ENCODE measurements around the gene RABL2A.
"Not testable (repeated sequence)": the region's sequence is repeated elsewhere in the genome, so short reads cannot be mapped to it uniquely, and the experiment has no call there.

The RABL2A gene

DNA sequence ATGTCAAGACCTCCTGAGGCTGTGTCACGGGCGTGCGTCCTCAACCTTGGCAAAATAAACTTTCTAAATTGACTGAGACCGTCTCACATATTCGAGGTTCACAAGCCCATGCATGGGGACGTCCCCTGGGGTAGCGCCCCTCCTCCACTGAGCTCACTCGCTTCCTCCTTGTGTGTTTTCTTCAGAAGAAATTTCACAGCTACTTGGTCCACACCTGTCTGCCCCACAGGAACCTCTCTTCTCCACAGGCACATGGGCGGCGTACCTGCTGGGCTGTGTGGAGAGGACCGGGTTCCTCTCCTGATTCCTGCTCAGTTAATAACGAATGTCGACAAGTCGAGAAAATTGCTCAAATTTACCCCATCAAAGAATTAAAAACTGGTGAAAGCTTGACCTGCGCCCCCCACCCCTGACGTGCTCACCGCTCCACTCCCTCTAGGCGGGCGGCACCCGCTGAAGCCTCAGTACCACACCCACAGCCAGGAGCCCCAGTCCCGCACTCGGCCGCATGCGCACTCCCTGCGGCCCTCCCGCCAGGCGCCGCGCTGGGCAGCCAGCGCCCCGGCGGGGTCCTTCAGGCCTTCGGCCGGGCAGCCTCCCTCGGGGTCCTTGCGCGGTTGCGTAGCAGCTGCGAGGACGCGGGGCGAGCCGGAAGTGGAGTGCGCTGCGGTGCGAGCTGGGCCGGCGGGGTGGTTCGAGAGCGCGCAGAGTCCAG, at the start of gene RABL2A:
Gene RABL2A (plus strand): TSS at position 651 of the 715 bp plus-strand sequence. CDS start 1,341 bp downstream, outside the sequence.
- not testable (repeated sequence) for DNase-seq

DNA sequence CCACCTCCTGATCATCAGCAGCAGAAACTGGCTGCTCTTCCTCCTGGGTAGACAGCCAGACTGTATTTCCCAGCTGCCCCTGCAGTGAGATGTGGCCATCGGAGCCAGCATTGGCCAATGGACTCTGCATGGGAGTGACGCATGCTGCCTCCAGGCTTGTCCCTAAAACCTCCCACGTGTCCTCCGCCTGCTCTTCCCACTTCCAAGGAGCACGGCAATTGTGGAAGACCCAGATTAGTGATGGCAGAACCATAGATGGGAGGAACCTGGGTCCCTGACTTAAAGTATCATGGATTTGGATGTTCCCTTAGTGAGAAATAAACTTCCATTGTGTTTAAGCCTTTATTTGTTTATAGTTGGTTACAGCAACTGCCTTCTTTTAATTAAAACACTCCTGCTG, 48.6 kb upstream of the RABL2A start:
- DNase-seq = not testable (repeated sequence)

GRCh38 chr2:113582473-113582872, 44.6 kb upstream of the RABL2A start:
- DNase-seq = not testable (repeated sequence)

DNA sequence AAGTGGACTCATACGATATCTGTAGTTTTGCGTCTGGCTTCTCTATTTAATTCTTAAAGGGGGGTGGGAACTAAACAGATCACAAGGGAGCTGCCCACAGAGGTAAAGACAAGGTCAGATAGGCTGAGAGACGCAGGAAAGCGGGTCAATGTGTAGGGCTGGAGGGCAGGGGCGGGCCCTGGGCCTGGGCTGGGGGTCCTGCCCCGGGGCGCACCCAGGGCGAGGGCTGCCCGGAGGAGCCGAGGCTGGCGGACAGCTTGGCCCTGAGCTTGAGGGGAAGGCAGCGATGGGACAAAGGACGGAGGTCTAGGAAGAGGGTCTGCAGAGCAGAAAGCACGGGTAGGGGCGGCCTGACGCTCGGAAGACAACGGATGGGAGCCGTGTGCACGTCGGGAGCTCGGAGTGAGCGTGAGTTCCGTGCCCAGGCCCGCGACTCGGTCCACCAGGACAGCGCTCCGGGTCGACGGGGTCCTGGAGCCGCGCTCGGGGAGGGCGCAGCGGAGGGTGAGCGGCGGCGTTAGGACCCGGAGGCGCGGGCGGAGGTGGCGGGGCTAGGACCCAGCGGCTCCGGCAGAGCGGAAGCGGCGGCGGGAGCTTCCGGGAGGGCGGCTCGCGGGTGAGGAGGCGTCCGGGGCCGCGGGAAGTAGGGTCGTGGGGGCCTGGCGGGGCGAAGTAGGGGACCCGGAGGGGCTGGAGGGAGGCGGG, 43.4 kb upstream of the RABL2A start:
- DNase-seq = not testable (repeated sequence)

GRCh38 chr2:113584311-113585092, 42.6 kb upstream of the RABL2A start:
- DNase-seq = not testable (repeated sequence)

DNA sequence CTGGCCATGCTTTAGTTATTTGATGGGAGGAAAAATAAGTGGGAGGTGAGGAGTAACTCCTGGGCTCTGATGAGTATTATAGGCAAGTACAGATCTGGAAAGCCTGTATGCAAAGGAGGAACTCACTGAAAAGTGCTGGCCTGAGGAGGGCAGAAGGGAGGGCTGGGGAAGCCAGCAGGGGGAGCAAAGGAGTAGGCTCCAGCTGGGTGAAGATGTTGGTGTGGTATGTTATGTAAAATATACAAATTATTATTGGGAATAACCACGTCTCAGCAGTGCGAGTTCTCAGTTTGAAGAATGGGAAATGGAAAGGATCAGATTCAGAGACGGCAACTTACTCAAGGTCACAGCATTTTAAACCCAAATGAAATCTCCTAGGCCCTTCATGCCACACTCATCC, 39.9 kb upstream of the RABL2A start:
- not testable (repeated sequence) for DNase-seq

DNA sequence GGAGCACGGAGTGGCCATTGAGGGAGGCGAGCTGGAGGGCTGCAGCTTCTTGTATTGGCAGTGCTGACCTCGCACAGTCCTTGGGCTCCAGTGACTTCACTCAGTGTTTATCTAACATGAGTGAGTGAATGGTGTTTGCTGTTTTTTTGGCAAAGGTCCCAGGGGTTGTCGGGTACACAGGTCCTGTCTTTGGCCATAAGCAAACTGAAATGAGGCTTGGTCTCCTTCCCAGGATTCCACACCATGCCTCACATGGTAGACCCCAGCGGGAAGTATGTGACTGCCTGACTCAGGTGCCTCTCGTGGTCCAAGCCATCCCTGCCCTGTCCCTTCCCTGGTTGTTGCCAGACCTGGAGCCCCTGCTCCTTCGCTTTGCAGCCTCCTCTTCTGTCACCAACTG, 37.5 kb upstream of the RABL2A start:
- DNase-seq = not testable (repeated sequence)

GRCh38 chr2:113591926-113592325, 35.1 kb upstream of the RABL2A start:
- DNase-seq = not testable (repeated sequence)

DNA sequence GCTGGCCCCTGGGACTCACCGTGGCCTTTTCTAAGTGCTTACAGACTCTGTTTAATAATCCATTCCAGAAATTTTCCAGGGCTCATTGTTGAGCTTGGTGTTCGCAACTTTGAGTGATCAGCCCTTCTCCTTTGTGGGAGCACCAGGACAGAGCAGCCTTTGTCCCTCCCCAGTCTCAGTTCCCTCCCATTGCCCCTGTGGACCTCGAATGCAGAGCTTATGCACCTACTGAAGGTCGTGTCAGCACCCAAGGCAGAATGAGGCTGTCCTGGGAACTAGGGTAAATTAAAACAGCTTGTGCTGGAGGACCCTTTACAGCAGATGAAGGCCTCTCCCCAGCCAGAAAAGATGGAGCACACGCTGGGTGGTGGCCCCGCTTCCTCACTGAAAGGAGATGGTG, 33.8 kb upstream of the RABL2A start:
- not testable (repeated sequence) for DNase-seq

- DNase-seq = not testable (repeated sequence)
Observed at GRCh38 chr2:113595725-113596124, 31.3 kb upstream of the RABL2A start.

GRCh38 chr2:113597164-113597563, 29.9 kb upstream of the RABL2A start:
- not testable (repeated sequence) for DNase-seq

DNA sequence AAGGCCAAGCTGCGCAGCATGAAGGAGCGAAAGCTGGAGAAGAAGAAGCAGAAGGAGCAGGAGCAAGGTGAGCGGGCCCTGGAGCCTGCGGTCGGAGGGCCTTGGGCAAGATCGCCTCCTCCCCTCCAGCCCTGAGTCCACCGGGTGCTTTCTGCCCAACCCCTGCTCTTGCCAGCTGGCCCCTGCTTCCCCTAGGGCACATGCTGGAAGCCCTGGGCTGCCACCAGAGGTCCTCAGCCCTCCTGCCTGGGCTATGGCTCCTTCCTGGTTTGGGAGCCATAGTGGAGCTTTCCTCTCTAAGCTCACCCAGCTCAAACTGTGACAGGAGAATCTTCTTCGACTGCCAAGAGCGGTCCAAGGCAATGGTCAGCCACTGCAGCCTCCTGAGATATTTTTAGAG, 29.5 kb upstream of the RABL2A start:
- DNase-seq = not testable (repeated sequence)

- DNase-seq = not testable (repeated sequence)
Observed at GRCh38 chr2:113598180-113598579, 28.9 kb upstream of the RABL2A start.

DNA sequence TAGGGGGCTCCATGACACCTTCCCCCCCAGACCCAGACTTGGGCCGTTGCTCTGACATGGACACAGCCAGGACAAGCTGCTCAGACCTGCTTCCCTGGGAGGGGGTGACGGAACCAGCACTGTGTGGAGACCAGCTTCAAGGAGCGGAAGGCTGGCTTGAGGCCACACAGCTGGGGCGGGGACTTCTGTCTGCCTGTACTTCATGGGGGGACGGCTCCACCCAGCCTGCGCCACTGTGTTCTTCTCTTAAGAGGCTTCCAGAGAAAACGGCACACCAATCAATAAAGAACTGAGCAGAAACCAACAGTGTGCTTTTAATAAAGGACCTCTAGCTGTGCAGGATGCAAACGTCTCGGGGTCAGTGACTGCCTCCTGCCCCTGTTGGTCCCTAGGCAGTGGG, 28.3 kb upstream of the RABL2A start:
- not testable (repeated sequence) for DNase-seq

- not testable (repeated sequence) for DNase-seq
Observed at GRCh38 chr2:113599208-113599607, 27.9 kb upstream of the RABL2A start.

DNA sequence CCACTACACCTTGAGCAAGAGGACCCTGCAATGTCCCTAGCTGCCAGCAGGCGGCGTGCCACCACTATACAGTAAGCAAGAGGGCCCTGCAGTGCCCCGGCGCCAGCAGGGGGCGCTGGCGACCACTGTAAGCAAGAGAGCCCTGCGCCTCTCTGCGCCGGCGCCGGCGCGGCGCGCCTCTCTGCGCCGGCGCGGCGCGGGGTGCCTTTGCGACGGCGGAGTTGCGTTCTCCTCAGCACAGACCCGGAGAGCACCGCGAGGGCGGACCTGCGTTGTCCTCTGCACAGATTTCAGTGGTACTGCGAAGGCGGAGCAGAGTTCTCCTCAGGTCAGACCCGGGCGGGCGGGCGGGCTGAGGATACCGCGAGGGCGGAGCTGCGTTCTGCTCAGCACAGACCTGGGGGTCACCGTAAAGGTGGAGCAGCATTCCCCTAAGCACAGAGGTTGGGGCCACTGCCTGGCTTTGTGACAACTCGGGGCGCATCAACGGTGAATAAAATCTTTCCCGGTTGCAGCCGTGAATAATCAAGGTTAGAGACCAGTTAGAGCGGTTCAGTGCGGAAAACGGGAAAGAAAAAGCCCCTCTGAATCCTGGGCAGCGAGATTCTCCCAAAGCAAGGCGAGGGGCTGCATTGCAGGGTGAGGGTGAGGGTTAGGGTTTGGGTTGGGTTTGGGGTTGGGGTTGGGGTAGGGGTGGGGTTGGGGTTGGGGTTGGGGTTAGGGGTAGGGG, 24.9 kb upstream of the RABL2A start:
- not testable (repeated sequence) for DNase-seq

DNA sequence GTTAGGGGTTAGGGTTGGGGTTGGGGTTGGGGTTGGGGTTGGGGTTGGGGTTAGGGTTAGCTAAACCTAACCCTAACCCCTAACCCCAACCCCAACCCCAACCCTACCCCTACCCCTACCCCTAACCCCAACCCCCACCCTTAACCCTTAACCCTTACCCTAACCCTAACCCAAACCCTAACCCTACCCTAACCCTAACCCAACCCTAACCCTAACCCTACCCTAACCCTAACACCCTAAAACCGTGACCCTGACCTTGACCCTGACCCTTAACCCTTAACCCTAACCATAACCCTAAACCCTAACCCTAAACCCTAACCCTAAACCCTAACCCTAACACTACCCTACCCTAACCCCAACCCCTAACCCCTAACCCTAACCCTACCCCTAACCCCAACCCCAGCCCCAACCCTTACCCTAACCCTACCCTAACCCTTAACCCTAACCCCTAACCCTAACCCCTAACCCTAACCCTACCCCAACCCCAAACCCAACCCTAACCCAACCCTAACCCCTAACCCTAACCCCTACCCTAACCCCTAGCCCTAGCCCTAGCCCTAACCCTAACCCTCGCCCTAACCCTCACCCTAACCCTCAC, 24.1 kb upstream of the RABL2A start:
- DNase-seq = no peak

DNA sequence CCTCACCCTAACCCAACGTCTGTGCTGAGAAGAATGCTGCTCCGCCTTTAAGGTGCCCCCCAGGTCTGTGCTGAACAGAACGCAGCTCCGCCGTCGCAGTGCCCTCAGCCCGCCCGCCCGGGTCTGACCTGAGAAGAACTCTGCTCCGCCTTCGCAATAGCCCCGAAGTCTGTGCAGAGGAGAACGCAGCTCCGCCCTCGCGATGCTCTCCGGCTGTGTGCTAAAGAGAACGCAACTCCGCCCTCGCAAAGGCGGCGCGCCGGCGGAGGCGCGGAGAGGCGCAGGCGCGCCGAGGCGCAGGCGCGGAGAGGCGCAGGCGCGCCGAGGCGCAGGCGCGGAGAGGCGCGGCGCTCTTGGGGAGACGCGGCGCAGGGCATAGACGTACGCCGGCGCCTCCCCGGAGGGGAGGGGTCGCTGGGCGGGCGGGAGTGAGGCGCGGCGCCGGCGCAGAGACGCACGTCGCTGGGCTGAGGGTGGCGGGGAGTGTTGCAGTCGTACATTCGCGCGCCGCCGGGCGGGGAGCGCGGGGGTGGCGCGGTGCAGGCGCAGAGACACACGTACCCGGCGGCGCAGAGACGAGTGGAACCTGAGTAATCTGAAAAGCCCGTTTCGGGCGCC, 23.5 kb upstream of the RABL2A start:
- not testable (repeated sequence) for DNase-seq

GRCh38 chr2:113604085-113604477, 23.0 kb upstream of the RABL2A start:
- DNase-seq = not testable (repeated sequence)

DNA sequence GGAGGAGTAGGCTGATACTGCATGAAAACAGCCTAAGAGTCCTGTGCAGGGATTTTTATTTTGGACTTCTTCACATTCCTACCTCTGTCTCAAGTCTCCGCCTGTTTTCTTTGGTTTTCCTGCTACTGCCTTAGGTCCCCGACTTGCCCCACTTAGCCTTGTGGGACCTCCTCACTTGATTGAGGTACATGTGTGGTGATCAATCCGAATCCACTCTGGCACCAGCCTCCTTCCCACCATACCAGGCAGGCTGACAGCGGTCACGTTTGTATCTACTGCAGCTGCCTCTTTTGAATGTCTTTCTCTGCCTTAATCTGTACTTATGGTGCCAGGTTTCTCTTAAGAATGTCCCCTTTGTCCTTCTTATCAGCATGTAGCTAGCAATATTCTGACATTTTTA, 22.4 kb upstream of the RABL2A start:
- DNase-seq = not testable (repeated sequence)
